SH-SY5Y (cell line): Measurements from ENCODE around the gene HMCN1.

Source experiments
- GATA2 ChIP-seq: IDR thresholded peaks from 2 replicates; pipeline ENCODE4 v1.6.1; 2011; ENCODE audit warnings: mild to moderate bottlenecking, low read depth, low read length
- GATA3 ChIP-seq: IDR thresholded peaks from 2 replicates; pipeline ENCODE4 v1.6.1; 2011; ENCODE audit warnings: low read depth, mild to moderate bottlenecking, low read length, moderate library complexity

- TF ChIP-seq GATA2 (no peak), GATA3 (no peak)
These were observed 494.6 kb downstream of the HMCN1 start for GRCh38 chr1:186228749-186229148.
